Activated CD4-positive, alpha-beta T cell treated with anti-CD3 and anti-CD28 coated beads, Interleukin-2, amount 50 U/mL, for 16 hours (primary cell): Measurements from ENCODE around the gene MYO5A.
A peak's percentile ranks its signal among the peaks of the same experiment; 100 is the strongest.
"Not testable (repeated sequence)": the region's sequence is repeated elsewhere in the genome, so short reads cannot be mapped to it uniquely, and the experiment has no call there.

ENCODE experiments used
- DNase-seq: peaks from one replicate; pipeline ENCODE4 v3.0.0-alpha.2; 2020

Gene MYO5A

DNA sequence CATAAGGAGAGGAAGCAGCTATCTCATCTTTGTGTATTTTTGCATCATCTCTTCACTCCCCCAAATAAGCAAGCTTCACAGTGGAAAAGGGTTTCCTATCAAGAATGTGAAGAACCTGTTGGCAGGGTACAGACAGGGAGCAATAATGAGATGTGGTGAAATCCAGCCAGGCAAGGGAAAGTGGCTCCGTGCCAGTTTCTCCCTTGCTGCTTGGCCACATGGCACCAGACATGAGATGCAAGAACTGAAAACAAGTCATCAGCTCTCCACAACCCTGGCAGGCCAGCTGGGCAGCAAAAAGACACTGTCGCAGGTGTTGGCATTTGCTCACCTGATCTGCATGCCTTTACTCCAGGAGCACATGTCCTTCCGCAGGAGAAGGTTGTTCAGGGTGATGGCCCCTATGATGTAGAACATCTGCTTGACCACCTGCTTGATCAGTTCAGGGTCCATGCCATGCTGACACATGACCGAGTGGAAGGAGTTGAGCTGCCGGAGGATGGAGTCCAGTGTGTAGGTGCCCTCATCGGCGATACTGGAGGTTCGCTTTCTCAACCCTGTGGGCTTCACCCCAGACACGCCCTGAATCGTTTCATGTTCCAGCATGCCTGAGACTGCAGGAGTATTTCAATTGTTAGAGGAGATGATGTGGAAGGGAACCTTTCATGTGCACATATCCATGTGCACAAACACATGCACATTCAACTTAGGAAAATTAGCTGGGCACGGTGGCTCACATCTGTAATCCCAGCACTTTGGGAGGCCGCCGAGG, 209.8 kb downstream of the MYO5A start:
- no peak for DNase-seq

DNA sequence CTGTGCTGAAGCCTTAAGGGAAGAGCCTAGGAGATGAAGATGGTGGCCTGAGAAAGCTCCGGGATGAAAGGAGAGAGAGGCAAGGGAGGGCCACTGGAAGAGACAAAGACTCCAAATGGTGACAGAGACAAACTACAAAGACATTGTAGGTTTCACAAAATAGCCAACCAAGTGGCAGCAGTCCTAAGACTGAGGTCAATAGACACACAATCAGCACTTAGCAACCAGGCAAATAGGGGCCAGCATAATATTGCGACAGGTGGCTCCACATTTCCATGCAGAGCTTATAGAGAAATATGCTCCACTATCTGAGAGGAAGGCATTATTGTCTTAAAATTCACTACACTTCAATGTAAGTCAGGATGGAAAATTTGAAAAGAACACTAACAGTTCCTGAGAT, 211.0 kb downstream of the MYO5A start:
- DNase-seq: no peak

DNA sequence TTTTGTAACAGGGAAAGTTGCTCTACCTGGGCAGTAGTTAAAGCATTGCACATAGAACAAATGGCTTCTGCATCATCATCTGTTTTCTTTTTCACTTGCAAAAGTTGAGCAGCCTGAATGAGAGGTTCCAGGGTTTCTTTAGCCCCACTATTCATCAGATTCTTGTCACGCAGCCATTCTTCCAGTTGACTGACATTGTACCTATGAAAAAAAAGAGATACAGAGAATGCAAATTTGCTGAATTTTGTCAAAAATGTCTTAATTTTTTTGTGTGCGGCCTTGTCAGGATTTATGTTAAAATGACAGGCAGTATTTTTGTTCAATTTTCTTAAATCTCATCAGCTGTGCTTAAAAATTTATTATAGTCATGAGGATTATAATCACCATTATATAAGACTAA, 211.7 kb downstream of the MYO5A start:
- no peak for DNase-seq

DNA sequence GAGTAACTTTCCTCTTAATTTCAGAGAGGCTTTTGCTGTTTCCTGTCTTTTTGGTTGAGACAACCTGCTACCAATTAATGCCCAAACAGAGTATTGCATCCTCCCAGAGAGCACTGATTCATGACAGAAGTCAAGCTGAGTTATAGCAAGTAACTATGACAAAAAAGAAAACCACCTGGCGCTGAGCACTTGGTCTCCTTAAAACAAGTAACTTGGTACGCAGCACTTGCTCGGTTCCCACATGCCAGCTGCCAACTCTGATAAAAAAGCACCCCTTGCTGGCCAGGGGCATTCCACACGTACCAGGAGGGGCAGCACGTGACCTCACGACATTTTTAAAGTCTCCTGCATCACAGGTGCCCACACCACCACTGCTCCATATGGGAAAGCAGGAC, 219.5 kb downstream of the MYO5A start:
- DNase-seq: peak; percentile 35

DNA sequence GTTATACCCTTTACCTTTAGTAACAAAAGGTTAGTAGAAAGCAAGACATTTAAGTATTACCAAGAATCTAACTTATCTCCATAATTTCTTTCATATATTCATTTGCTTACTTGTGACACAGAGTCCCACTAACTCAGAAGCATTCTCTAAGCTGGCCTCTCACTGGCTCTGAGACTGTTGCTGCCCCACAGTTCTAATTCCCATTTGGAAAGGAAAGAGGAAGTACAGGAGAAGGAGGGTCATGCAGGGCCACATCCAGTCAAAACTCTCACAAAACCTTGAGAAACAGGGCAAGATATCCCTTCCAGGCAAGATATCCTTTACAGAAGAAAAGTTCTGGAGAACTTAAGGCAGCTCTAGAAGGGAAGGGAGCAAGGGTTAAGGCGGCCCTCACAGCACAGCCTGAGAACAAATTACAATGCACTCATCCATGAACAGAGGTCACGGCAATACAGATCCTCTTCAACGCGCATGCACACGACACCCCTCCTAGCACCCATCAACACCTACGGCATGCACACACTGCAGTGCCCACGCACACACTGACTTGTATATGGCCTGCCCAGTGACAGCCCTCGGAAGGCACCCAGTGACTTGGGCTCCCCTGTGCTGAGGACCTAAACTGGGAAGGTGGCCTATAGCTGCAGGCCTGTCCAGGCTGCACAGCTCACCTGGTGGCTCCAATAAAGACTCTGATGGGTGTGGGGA, 220.1 kb downstream of the MYO5A start:
- DNase-seq: no peak

DNA sequence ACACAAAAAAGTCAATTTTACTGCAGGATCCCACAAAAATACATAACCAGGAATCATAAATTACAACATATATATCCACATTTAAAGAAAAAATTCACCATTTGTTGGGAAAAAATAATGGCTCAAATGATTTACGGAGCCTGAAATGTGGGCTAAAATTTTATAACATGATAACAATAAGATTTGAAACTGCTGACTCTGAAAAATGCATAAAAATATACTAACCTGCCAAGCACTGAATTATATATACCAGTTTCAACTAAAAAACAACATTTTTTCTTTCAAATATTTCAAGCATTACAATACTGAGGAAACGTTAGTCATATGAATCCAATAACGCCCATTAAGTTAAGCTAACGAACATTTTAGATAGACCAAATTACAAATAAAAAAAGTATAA, 220.8 kb downstream of the MYO5A start:
- DNase-seq: no peak

DNA sequence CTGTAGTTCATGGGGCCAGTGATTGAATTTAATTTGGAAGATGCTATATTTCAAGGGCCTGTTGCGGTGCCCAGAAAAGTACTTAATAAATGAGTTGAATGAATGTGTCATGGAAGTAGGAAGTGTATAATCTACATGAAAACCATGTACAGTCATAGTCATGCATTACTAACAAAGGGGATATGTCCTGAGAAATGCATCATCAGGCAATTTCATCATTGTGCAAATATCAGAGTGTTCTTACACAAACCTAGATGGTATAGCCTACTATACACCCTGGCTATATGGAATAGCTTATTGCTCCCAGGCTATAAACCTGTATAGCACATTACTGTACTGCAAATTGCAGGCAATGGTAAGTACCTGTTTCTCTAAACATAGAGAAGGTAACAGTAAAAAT, 222.4 kb downstream of the MYO5A start:
- no peak for DNase-seq

DNA sequence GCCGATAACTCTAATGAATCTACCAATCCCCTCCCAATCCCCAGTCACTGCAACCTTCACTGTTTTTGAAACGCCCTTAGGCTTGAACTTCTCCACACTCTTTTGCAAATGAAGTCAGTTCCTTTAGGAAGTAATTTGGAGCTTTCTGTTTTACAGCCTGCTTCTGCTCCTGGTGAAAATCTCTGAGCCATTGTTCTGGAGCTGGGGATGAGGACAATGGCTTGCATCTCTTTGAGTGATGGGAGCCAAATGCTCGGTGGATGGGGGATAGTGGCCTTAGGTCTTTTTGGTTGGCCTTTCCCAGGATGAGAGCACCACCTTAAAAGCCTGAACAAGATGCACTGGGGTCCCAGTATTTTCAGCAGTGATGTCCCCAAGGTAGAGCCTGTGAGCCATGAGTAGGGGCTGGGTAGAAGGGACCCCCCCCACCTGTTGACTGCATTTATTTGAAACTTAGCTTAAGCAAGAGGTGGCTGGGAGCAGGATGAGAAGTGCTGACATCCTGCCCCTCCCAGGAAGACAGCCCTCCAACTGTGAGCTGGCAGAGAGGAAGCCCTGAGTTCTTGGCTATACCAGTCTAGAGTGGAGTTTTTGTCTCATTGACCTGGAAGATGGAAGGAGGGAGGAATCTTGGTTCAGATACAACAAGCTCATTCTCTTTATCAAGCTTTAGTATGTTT, 225.4 kb downstream of the MYO5A start:
- no peak for DNase-seq

DNA sequence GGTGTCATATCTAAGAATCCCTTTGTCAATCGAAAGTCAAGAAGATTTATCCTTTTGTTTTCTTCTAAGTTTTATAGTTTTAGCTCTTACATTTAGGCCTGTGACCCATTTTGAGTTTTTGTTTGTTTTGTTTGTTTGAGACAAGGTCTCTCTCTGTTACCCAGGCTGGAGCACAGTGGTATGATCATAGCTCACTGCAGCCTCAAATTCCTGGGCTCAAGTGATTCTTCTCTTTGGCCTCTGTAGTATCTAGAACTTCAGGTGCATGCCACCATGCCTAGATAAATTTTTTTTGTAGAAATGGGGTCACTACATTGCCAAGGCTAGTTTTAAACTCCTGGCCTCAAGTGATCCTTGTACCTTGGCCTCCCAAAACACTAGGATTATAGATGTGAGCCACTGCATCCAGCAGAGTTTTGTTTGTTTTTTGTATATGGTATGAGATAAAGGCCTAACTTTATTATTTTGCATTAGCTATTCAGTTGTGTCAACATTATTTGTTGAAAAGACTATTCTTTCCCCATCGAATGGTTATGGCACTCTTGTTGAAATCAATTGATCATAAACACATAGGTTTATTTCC, 227.3 kb downstream of the MYO5A start:
- no peak for DNase-seq

DNA sequence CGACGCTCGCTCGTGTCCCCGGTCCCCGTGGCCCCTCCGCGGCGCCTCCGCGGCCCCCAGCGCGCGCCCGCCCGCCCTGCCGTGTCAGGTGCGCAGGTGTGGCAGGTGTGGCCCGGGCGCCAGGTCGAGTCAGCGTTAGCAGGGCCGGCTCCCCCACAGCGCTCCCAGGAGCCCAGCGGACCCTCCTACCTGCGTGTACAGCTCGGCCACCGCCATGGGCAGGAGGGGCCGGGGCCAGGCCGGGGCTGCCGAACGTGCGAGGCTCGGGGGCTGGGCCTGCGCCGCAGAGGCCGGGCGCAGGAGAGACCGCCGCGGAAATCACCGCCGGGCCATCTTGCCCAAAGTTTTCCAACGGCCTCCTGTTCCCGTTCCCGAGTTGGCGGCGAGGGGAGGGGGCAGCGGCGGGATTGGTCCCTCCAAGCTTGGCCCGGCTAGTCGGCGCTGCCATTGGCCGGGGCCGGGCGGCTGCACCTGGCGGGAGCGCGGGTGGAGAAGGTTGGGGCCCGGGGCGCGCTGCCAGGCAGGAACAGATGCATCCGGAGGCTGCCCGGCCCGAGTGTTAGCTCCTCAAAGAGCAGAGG, 233.2 kb downstream of the MYO5A start, which contains the start of gene MYO5C:
MYO5C (minus strand) TSS at position 384 of the 581 bp plus-strand sequence; CDS start at position 216, 168 bp downstream.
- no peak for DNase-seq

DNA sequence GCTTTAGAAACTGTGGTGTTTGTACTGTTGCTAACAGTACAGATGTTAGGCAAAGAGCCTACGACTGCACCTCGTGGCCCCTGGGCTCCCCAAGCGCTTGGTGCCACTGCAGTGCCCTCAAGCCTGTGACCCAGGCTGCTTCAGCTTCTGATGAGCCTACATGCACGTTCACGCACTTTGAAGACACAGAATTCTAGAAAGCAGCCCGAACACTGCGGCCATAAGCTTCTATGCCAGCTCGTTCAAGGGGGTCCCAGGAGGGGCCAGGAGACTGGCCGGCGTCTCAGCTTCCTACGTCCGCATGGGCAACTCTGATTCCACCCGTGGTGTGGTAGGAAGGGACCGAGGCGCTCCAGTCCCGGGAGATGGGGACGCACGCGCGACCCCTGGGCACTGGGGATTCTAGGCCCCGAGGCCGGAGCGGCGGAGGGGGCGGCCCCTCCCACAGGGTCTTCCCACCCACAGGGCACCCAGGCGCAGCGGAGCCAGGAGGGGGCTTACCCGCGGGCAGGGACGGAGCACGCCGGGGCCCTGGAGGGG, 233.7 kb downstream of the MYO5A start:
- no peak for DNase-seq

DNA sequence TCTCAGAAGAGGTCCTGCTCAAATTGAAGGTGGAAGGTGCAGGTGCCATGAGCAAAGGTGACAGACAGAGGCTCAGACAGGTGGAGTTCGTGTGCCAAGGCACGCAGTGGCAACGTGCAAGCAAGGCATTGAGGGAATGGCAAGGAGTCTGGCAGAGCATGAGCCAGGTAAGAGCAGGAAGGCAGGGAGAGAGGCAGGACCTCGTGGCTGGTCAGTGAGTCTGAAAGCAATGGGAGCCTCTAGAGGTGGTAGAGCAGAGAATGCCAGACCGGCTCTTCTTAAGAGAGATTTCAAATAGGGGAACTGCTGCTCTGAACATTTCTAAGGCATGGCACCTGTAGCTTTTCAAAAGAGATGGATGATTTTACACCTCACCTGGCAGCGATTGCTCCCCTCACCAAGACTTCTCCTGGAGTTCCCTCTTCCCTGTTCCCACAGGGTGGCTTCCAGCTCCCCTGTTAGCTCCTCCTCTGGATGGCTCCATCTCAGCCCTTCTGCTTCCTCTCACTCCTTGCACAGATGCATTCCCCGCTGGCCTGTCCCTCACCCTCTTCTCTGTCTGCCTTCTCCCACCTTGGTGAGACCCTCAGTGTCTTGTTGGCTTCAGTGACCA, 235.8 kb downstream of the MYO5A start:
- DNase-seq: no peak

DNA sequence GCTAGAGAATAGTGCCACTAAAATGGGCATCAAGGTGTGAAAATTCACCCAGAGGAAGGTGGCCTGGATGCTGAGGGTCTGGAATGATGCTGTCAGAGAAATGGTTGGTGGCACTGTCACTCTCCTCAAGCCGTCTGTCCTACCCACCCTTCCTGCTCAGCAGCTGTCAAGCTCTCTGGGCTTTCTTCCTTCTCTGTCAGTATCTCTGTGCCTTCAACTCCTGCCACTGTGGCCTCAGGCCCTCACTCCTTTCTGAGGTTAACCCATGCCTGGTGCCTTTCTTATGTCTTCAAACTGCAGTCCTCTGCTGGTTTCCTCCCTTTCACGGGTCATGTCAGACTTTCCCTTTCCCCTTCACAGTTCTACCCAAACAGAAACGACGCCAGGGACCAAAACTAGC, 237.5 kb downstream of the MYO5A start:
- no peak for DNase-seq

DNA sequence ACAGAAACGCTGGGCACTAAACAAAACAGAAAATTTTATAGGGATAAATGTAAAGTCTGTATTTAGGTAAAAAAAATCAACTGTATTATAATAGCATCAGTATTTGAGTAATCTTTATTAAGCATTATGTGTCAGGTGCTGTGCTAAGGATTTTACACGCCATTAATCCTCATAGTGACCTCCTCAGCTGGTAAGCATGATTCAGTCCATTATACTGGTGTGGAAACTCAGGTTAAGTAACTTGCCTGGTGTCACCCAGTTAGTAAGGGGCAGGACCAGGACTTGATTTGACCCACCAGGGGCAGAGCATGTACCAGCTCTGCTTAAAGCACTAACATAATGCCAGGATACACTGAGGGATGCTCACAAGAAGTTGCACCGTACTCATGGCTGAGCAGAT, 237.9 kb downstream of the MYO5A start:
- no peak for DNase-seq

DNA sequence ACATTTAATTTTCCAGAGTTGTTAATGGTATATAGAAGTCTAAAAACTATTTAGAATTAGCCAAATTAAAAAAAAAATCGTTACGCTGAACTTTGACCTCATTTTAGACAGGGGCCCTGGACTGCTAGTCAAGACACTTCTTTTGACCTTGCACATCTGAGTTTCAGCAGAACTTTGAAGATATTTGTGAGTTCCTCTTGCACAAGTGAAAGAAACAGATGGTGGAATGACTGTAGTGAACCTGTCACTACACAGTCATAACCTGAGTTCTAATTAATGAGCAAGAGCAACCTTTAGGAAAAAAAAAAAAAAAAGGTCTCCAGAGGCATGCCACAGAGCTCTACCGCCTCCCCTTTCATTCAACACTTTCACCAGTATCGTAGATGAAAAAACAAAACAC, 238.4 kb downstream of the MYO5A start:
- DNase-seq: peak; percentile 32

DNA sequence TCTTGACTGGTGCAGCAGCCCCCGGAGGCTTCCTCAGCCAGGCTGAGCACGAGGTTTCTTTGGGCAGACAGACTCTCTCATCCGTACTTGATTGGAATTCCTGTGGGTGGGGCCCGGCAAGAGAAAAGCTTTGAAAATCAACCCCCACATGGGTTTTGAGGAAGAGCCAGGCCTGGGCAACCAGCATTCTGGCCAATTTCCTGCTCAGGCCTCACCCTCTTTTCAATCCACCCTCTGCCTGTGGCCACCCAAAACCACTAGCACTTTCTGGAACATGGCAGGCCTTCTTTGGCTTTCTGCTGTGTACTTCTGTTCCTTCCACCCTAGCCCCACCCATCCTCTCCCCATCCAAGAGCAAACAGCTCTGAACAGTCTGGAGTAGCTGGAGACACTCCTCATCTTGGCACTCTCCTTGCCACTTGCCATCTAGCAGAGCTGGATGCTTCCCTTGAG, 239.0 kb downstream of the MYO5A start:
- no peak for DNase-seq

DNA sequence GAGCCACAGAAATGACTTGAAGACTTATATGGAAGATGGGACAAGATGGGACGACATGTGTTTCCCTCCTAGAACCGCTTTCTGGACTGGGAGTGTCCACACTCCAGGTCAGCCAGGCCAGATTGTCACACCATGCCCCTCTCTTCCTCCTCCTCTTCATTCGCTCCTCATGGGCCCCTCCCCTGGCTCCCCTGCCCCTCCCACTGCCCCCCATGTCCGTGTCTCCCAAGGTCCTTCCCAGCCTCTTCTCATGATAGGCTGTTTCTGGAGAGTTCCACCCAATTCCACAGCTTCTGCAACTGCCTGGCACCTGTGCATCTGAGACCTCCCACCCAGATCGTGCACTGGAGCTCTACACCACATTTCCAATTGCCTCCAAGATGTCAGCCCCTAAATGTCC, 239.7 kb downstream of the MYO5A start:
- DNase-seq: no peak

DNA sequence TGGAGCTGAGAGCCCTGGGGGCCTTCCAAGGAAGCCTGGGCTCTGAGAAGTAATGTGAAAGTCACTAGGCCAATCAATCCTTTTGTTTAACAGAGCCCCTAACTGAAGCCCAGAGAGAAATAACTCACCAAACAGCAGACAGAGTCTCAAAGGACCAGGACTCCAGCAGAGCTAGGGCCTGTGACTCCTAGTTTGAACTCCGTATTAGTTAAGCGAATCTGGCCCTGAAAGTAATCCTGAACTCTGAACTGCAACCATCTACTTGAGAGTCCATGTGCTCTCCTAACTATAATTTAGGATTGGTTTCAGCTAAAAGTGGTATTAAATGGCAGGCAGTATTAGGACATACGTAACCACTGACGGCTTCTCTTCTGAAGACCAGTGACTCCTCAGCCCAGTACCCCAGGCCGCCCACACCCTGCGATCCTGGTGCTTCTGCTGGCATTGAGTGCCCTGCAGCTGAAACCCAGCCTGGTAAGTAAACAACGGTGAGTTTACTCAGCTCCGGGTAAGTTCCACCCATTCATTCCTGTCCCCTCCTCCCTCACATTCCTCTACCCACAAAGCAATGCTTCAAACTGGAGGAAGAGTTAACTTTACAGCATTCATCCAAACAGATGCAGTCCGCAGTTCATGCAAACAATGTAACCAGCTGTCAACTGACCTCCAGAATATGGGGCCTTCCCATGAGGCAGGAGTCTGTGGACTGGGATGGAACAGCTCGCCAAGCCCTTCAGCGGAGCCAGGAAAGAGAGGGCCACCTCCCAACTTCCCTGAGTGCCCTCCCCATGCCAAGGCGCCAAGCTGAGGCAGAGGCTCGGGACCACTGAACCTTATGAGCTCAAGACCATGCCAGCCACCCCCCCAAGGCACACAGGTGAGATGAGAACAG, 240.4 kb downstream of the MYO5A start:
- DNase-seq: no peak

DNA sequence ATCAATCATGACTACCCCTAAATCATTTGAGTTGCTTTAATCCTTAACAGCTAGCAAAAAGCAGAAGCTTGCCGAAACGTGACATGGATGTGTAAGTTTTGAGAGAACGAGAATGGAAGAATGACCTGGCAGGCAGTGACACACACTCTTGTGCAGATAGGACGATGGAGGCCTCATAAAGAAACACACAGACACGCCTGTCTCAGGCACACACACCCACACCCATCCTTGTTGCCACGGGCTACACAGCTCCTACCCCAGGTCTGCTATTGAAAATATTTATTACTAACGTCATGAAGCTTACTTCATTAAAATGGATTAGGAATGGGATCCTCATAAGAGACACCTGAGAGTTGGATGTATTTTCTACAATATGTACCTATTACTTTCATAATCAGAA, 241.6 kb downstream of the MYO5A start:
- no peak for DNase-seq

DNA sequence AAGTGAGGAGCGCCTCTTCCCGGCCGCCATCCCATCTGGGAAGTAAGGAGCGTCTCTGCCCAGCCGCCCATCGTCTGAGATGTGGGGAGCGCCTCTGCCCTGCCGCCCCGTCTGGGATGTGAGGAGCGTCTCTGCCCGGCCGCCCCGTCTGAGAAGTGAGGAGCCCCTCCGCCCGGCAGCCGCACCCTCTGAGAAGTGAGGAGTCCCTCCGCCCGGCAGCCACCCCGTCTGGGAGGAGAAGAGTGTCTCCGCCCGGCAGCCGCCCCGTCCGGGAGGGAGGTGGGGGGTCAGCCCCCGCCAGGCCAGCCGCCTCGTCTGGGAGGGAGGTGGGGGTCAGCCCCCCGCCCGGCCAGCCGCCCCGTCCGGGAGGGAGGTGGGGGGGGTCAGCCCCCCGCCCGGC, 242.7 kb downstream of the MYO5A start:
- not testable (repeated sequence) for DNase-seq

DNA sequence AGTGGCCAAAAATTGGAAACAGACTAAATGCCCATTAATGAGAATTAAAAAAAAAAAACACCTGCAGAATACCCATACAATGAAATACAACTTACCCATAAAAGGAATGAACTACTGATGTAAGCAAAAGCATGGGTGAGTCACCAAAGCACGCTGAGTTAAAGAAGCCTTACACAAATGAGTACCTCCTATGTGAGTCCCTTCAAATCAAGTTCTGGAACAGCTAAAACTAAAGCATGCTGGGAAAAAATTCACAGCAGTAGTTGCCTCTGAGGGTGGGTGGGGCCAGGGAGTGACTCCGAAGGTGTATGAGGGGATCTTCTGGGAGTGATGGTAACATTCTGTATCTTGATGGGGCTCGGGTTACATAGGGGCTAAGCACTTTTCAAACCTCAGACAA, 244.5 kb downstream of the MYO5A start:
- peak; percentile 39 for DNase-seq
